Activated effector memory CD4-positive, alpha-beta T cell treated with Interleukin-2 at 50 U/mL for 16 hours (primary cell): ENCODE data around the gene LDLRAD4.

Experiments
- DNase-seq: peaks from one replicate; pipeline ENCODE4 v3.0.0-alpha.2; 2020

Gene LDLRAD4

DNA sequence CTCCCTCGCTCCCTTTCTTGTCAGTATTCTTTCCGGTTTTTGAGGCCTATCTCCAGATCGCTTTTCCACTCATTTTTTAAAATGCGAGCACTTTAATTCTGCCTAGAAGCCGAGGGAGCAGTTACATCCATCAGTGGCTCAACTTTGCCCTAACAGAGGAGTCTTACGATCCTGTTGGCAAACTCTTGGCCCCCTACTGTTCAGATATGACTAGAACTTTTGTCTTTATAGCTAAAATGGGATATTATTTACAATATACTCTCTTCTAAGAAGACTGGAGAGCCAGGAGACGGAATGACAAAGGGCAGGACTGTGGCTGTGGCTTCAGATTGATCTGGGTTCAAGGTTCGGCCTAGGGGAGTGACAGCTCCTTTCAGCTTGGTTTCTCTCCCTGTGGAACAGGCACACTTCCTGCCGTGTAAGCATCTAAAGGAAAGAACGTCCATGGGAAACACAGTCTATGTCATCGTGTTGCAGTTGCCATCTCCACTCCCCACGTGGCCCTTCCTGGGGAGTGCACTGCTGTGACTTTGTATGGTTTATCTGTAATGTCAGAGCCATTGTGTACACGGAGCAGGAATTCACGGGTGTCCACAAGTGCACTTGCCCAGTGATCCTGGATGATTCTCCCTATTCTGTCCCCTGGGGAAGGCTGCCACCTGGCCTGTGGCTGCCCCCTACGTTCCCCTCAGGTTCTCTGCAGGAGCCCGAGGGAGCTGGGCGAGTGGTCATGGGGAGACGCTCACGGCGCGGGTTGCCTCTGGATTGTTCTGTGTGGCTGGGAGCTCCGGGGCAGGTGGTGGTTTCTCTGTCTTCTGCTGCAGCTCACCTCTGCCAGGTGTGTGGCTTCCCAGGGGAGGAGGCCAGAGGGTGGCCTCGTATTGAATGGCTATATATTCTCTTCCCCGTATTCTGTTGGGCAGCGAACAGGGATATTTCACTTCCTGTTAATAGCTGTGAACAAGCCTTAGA lies 222.0 kb downstream of the LDLRAD4 start:
- no peak for DNase-seq

DNA sequence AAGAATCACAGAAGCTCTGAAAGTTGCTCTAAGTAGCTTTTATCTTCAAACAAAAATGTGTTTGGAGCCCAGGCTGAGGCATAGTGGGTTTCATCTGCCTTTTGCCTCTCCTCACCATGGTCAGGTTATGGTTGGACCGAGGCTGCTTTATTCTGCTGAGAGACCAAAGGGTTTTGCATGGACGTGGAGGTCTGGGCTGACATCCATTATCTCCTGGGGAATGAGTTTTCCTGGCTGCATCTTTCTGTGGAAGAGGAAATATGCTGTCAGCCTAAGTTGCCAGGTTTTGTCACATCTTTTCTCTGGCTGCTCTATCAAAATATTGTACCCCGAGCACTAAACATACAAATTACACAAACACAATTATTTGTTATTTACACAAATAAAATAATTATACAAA lies 223.2 kb downstream of the LDLRAD4 start:
- no peak for DNase-seq

DNA sequence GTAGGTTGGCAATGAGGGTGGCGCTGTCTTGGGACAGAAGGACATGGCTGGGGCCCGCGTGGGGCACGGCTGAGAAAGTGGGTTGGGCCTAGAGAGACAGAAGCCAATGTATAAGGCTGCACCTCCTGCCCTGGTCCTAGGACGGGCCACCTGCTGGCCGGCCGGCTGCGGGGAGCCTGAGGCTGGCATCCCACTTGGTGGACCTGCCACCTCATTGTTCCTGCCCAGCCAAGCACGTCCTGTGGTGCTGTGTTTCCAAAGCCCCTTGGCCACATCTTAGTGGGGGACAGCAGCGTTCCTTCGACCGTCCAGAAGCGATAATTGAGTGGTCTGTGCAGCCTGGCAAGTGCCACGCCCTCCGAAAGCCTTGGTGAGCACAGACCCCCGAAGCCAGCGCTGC lies 223.9 kb downstream of the LDLRAD4 start:
- DNase-seq = no peak

DNA sequence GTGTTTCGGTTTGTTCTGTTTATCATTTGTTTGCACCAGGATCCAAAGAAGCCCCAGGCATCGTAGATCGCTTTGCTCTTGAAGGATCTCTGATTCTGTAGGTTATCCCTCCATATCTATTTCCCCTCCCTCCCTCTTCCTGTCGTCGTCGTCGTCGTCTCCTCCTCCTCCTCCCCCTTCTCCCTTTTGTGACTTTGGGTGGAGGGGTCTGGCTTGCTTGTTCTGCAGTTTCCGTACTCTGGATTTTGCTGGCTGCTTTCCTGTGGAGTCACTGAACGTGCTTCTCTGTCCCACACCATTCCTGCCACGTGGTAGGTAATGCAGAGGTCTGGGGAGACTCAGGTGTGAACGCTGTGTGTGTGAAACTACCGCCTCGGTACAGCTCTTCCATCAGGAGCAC lies 225.0 kb downstream of the LDLRAD4 start:
- no peak for DNase-seq

DNA sequence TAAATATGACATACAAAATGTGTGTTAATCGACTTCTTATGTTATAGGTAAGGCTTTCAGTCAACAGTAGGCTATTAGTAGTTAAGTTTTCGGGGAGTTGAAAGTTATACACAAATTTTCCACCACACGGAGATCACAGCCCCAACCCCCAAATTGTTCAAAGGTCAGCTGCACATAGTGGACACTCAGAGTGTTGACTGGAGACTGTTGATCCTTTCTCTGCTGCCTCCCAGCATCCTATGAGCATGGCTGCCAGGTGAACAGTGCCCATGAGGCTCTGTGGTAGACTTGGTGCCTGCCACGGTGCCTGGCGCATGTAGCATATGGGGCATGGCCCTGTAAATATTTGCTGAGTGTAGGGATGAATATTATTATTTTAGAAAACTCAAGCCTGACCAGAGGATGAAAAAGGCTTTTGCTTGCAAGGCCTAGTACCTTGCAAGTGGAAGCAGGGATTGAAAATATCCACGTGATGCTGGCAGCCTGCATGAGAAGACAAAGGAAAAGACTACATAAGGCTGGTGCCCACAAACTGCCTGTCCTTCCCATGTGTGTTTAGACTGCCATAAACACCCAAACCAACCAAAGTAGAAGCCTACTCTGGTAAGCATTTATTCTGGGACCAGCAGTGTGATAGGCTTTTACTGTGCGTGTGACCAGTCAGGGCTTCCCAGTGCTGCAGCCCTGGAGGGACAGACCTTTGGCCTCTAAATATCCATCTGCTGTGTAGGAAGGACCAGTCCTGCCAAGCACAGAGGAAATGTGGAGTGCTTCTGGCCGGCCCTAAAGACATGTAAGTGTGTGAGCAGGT lies 226.1 kb downstream of the LDLRAD4 start:
- DNase-seq = no peak

DNA sequence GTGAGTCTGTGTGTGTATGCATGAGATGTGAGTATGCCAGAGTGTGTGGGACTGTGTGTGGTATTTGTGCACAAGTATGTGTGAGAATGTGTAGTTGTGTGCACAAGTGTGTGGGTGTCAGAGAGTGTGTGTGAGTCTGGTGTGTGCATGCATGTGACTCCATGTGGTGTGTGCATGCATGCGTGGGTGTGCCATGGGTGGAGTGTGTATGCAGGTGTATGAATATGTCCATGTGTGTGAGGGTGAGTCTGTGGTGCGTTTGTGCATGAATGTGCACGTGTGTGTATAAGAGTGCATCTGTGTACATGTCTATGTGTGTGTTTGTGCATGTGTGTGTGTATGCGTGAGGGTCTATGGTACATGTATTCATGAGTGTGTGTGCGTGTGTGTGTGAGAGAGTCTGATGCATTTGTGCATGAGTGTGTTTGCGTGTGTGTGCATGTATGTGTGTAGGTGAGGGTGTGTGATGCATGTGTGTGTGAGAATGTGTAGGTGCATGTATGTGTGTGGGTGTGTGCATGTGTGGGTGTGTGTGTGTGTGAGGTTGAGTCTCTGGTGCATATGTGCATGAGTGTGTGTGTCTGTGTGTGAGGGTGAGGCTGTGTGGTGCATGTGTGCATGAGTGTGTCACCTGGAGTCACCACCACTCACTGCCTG lies 226.8 kb downstream of the LDLRAD4 start:
- DNase-seq = no peak

DNA sequence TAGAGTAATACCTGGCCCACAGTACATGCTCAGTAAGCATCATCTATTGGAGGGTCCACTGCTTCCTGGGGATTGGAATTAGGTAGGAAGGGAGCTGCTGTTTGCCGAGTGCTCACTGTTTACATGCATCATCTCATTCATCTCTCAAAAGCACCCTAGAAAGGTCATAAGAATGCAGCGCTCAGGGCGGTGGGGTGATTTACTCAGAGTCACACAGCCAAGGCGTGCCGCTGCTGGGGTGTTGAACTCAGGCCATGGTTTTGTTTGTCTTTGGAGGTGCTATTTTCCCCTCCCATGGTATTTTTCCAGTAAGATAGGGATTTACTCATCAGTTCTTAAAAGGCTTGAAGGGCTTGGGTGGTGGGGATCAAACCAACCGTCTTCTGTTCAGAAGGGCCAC lies 227.5 kb downstream of the LDLRAD4 start:
- no peak for DNase-seq

DNA sequence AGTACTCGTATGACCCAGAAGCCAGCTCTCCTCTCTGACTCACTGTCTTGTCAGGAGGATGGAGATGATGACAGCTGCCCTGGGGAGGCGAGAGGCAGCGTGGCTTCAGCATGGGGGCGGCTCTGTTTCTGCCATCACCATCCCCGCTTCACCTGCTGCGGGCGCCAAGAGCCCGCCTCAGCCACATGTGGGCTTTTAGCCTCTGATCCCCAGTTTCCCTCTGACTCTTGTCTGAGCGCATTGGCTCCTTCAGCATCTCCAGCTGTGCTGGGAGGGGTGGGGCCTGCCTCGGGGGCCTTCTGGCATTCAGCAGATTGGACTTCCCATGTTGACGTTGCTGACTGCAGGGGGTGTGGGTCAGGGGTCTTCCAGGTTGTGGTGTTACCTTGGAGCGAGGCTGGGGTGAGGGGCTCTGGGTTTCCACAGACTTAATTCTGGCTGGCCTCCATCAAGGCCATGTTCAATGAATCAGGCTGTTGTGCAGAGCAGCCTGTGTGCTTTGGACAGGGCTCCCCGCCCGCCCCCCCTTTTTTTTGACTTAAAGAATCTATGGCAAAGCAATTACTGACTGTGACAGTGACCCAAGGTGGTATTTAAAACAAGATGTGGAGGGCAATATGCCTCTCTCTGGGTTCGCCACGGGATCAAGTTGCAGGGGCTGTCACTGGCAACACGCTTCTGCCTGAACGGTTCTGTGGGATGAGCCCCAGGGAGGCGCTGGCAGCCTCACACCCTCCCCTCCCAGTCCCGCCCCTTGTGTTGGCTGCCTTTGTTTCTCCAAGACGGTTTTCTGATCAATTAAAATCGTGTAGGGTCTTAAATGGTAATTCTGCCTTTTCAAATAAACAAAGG lies 228.3 kb downstream of the LDLRAD4 start:
- DNase-seq = no peak

DNA sequence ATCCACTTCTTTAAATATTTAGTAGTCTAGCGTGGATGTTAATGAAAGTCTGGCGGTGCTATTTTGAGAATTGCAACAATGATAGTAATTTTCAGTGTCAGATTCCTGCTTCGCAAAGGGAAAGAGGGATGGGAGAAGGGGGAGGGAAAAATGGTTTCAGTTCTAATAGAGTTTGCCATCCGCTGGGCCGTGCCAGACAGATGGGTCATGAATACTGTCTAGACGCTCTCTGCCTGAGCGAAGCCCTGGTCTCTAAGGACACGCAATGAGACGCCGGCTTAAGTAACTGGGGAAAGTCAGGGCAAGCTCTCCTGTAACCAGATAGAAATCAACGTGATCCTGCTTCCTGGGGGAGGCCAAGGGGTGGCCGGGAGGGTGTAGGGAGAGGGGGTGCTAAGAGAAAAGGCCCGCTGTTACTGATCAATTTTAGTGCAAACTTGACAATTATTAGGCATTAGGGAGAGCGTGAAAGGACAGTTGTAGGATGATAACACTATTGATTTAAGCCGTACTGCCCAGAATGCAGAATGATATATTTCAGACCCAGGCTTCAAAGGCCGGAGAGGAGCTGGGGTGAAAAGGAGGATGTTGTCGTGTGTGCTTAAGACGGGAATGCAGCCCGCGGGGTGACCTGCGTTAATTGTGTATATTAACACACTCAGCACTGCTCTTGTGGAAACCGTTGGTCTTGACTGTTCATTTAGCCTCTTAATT lies 229.2 kb downstream of the LDLRAD4 start:
- no peak for DNase-seq

DNA sequence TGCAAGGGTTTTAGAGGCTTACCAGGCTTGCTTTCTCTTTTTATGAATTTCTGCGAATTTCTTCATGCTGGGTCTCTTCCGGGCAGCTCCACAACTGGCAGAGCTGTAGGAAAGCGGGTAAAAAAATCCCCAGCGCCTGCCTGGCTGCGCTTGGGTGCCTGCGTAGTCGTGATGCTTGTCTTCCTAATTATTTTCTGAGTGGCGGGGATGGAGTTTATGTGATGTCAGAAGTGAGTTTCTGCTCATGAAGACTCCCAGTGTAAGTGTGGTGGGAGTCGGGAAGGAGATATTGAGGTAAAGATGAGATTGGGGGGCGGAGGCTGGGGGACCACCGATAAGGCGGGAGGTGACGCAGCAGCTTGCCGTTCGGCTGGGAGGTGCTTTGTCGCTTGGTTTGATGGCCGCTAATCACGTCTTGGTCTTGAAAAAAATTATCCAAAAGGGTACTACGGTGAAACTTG lies 229.8 kb downstream of the LDLRAD4 start:
- DNase-seq = no peak

DNA sequence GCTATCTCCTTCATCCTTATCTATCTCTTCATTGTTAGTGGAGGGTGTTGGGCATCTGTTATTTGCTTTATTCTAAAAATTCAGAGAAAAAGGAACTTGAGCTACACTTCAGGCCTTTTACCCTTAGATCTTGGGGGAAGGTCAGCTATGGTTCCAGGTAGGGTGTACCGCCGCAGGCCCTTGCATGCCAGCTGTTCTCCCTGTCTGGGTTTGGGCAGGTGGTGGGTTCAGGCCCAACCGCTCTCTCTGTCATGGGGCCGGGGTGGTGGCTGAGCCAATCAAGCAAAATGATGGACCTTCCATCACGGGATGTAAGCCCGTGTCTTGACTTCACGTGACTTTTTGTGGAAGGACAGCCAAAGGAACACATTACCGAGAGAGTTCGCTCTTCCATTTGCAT lies 231.1 kb downstream of the LDLRAD4 start:
- DNase-seq = no peak

DNA sequence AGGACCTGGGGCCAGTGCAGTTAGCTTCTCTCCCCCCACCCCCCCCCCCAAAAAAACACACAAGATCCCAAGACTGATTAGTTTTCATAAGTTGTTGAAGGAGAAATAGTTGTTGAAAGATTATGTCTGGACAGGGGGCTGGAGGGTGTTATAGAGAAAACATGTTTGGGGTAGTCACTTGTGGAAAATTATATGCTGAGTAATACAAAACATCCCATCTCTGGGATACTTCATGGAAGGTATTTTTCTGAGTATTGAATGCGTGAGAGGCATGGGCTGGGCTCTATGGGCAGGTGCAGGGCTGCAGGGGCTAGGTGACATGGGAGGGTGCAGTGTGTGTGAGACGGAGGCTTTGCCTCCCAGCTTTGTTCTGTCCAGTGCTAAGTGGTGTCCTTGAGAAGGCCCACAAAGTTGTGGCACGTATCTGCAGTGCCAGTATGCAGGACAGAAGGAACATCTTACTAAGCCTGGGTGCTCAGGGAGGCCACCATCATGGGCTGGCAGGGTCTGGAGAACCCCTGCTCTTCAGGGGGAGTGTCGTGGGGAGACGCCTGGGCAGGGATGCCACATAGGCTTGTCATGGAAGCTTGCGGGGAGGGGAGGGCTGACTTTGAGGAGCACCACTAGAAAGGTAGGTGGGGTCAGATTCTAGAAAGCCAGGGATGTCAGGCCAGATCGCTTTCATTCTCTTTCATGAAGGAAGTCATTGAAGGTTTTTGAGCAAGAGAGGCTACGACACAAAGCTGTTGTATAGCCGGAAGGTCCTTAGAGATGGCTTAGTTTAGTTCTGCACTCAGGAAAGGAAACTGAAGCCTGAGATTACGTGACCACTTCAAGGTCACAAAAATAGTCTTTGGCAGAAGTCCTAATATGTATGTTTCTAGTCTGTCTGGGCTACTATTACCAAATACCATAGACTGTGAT lies 232.0 kb downstream of the LDLRAD4 start:
- no peak for DNase-seq

DNA sequence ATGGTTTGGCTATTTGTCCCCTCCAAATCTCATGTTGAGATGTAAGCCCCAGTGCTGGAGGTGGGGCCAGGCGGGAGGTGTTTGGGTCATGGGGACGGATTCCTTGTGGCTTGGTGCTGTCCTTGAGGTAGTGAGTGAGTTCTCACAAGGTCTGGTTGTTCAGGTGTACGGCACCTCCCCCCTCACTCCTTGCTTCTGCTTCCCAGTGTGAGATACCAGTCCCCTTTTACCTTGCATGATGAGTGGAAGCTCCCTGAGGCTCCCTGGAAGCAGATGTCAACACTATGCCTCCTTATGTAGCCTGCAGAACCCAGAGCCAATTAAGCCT lies 232.6 kb downstream of the LDLRAD4 start:
- no peak for DNase-seq

DNA sequence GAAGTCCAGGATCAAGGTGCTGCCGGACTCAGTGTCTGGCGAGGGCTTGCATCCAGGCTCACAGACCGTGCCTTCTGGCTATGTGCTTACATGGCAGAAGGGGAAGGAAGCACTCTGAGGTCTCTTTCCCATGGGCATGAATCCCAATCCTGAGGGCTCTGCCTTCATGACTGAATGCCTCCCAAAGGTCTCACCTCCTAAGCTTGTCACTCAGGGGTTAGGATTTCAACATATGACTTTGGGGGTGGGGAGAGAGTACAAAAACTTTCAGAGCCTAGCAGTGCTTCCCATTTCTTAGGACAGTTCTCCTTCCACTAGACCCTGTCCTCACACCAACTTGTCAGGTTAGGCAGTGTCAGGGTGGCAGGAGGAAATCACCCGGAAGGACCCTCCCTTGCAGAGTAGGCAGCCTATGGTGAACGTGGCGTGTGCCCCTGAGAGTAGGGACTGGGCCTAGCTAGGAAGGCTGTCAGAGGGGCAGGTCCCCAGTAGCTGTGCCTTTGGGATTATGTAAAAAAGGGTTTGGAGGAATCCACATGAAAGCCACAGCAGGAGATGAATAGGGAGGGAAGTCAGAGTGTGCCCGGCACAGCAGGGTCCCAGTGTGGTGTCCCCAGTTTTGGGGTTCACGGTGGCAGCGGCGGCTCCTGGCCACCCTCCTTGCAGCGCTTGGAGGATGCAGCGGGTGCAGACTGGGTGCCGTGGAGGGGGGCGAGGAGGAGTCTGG lies 233.3 kb downstream of the LDLRAD4 start:
- no peak for DNase-seq

DNA sequence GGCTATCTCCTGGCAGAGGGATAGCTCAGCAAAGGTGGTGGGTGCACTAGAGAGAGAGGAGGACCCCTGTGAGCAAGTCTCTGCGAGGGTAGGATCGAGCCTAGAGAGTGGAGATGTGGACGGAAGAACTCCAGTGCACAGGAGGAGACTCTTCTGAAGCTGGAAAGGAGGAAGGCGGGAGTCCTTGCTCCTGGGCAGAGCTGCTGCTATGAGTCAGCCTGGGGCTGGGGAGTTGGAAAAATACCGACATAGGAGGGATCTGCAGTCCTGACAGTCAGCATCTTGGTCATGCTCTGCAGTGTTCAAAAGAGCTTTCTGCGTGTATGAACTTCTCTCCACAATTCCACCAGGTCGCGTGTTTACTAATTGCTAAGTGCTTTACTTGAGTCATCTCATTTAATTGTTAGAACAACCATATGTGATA lies 233.8 kb downstream of the LDLRAD4 start:
- DNase-seq = no peak

DNA sequence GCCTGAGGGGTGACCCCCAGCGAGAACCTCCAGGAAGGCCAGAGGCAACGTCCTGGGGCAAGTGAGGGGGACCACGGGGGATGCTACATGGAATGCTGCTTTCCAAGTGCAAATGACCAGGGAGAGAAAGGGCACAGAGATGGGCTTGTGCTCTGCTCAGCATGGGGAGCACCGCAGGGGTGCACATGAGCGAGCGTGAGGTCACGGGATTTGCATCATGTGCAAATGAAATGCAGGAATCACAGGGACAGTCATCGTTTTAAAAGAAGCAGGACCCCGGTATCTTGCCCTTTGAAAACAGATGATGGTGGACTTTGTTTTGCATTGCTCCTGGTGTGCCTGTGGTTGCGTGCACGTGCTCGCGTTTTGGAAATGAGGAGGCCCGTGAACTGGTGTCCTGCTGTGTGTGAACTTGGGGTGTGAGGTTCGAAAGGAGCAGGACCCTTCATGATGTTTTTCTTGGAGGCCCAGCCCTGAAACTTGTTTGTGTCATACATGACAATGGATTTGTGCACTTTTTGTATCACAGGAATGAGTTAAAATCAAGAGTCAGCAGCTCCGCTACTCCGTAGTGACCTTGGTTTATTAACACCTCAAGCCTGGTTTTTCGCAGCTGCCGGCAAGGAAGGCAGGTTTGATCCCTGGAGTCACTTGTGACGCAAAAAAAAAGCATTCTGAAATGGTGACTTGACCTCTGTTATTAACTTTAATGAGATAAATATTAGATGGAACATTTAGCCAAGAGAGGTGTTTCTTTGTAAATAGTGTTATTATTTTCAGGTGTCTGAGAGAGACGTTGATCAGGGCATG lies 234.5 kb downstream of the LDLRAD4 start:
- DNase-seq = no peak

DNA sequence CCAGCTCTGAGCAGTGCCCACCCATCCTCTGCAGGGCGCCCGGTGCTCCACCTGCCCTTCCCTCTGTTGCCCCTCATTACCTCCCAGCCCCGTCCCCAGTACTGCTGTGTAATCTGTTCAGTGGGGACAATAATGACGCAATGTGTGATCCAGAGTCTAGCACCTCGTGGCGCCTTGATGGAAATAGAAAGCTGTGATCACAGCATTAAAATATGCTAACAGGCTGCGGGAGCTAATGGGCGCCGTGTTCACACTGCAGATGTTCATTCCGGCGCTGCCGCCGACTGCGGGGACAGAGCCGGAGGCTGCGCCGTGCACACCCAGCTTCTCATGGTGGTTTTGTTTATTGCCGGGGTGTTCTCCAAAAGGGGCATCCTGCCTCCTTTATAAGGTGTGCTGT lies 235.2 kb downstream of the LDLRAD4 start:
- no peak for DNase-seq

DNA sequence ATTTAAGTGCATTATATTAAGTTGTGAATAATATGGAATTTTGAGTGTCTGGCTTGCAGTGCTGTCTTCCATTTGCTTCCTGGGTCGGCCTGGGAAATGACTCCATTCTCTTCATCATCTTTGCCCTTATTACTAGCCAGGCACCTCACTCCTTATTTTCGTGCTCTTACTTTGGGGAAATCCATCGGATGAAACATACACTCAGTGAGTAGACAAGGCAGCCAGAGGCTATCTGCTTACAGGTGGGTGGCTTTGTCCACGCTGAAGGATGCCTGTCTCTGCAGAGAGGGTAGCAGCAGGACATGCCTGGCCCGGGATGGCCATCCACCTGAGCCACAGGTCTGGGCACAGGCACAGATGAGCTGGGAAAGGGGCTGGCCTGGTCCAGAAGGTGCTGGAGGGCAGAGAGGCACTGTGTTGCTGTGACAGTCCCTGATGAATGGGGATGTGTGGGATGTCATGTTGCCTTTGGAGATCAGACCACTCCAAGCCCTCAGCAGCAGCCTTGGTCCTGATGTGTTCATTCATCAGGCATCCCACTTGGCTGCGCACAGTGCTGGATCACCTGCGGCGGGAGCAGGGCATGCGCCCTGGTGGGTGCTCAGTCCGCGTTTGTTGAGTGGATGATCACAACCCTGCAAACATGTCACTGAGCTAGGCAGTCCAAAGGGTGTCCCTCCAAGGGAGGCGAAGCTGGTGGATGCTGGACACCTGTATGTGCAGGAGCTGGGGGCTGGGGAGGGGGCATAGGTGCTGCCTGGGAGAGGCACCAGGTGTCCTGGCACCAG lies 236.0 kb downstream of the LDLRAD4 start:
- DNase-seq = no peak
